Naive thymus-derived CD8-positive, alpha-beta T cell (primary cell): ENCODE results near the gene OST4. TPM values are rescaled to one million over a fixed set of nuclear protein-coding genes. Genes with fewer than 3 reads are reported as not detected.
A peak's percentile ranks its signal among the peaks of the same experiment; 100 is the strongest.

Source experiments
- ATAC-seq, 2 donors: fragments of 150-1000 bp; cut with Tn5 transposase in 1 of 2; sonication (Bioruptor Pico), chemical (Tn5 transposase) in 1 of 2; 1 replicate in 1 of 2; 2 replicates in 1 of 2; pipeline ENCODE4 v1.10.0; 2021; ENCODE audit warnings: mild to moderate bottlenecking in 2 of 2, moderate library complexity in 2 of 2
- POLR2A ChIA-PET: fragments of 350-600 bp; sonication (Branson Sonifier 250); formaldehyde crosslinking; loops from one replicate; lab custom pipeline; 2021; ENCODE audit warnings: antibody characterized with exemption; lab: Charles Lee
- DNase-seq, 10 donors: peaks; one replicate each; pipeline versions ENCODE4 v3.0.0 to v3.0.0-alpha.2; 2020 to 2022
- H3K27ac Mint-ChIP-seq, 10 donors: one replicate each; pipeline ENCODE4 v1.8.0; 2020 to 2022; ENCODE audit warnings: mild to moderate bottlenecking in 10 of 10, mixed read lengths in 10 of 10, moderate library complexity in 4 of 10, inconsistent platforms in 1 of 10
- H3K27me3 Mint-ChIP-seq, 5 donors: one replicate each; pipeline ENCODE4 v1.8.0; 2021 to 2022; ENCODE audit warnings: mixed read lengths in 5 of 5
- H3K36me3 Mint-ChIP-seq, 3 donors: one replicate each; pipeline ENCODE4 v1.8.0; 2020 to 2022; ENCODE audit warnings: mixed read lengths in 3 of 3, mild to moderate bottlenecking in 2 of 3, inconsistent platforms in 1 of 3
- H3K4me1 Mint-ChIP-seq, 4 donors: one replicate each; pipeline ENCODE4 v1.8.0; 2021 to 2022; ENCODE audit warnings: mixed read lengths in 4 of 4
- H3K4me3 Mint-ChIP-seq, 10 donors: one replicate each; pipeline ENCODE4 v1.8.0; 2020 to 2022; ENCODE audit warnings: mild to moderate bottlenecking in 10 of 10, mixed read lengths in 10 of 10, moderate library complexity in 6 of 10, inconsistent platforms in 1 of 10
- H3K9me3 Mint-ChIP-seq, 9 donors: one replicate each; pipeline ENCODE4 v1.8.0; 2020 to 2022; ENCODE audit warnings: mixed read lengths in 9 of 9, mild to moderate bottlenecking in 3 of 9, inconsistent platforms in 1 of 9, moderate library complexity in 1 of 9
- polyA plus RNA-seq, 3 donors: library from polyadenylated mRNA; unstranded; fragments of 300-500 nt; fragmentation: Illumina TruSeq; gene quantifications; one replicate each; pipeline ENCODE4 v1.2.3, GENCODE V29; 2021
- total RNA-seq, 8 experiments: library from RNA in 2 of 8; stranded (reverse) in 2 of 8; gene quantifications; one replicate each; pipeline ENCODE4 v1.2.3 and lab custom pipeline; 2021 to 2026

The OST4 gene
- total and polyA plus RNA-seq, 5 experiments from 2014 or later = 246 to 916 (median 827) TPM

DNA sequence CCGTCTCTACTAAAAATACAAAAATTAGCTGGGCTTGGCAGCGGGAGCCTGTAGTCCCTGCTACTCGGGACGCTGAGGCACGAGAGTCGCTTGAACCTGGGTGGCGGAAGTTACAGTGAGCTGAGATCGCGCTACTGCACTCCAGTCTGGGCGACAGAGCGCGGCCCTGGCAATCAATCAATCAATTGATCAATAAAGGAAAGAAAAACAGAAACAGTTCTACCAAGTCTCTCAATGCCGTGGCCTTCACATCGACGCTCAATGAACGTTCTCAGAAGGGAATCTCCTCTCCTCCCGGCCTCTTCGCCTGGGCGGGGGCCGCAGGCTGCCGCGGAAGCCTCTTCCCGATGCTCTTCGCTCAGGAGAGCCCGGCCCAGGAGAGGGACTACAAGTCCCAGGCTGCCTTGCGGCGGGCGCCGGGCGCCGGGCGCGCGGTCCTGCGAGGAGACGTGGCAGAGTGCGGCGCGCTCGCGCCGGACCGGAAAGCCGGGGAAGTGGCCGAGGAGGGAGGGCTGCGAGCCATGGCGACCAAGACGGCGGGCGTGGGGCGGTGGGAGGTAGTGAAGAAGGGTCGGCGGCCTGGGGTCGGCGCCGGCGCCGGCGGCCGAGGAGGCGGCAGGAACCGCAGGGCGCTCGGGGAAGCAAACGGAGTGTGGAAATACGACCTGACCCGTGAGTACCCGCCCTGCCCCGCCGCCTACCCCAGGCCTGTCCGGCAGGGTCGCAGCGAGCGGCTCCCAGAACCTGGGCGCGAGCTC, 38.8 kb downstream of the OST4 start, which contains the start of gene TMEM214:
Gene TMEM214 (plus strand): TSS at position 471 of the 758 bp plus-strand sequence. CDS start 51 bp downstream, at position 522.
- peak; percentile 94 to 97 for ATAC-seq
- POLR2A ChIA-PET = interaction anchor here (0.6 to 2.6 kb wide), 7 partner anchors 10 to 261 kb away, joined by 3 to 25 read pairs (median 4); partner anchors contain the start of genes AGBL5 and OST4
- H3K9me3 Mint-ChIP-seq = no peaks in the 10 kb centered on the region

GRCh38 chr2:27029051-27029450, 42.4 kb downstream of the OST4 start:
- Mint-ChIP-seq H3K27ac (peak overlapping the region in 1 of 10 donors; percentile 21), H3K9me3 (no peaks in the 10 kb centered on the region), H3K36me3 (peaks cover 0 to 6% (median 0%) of the 10 kb centered on the region in 3 donors), H3K4me1 (peaks cover 11 to 34% (median 30%) of the 10 kb centered on the region in 4 donors), H3K27me3 (no peaks in the 10 kb centered on the region), H3K4me3 (no peak overlapping the region)
- DNase-seq (no peak), ATAC-seq (no peak)
- POLR2A ChIA-PET = no interaction called here

More for the DNA sequence above, 38.8 kb downstream of the OST4 start, which contains the start of gene TMEM214:
- peak; percentile 53 to 86 (median 66) for DNase-seq
- peak within 1 kb of the TSS; percentile 79 to 96 (median 92) for H3K27ac Mint-ChIP-seq
- peak within 1 kb of the TSS; percentile 89 to 95 (median 94) for H3K4me3 Mint-ChIP-seq
- H3K36me3 Mint-ChIP-seq = peaks cover 0 to 30% (median 5%) of the 10 kb centered on the region in 3 donors
- H3K27me3 Mint-ChIP-seq = no peaks in the 10 kb centered on the region
- H3K4me1 Mint-ChIP-seq = peaks cover 15 to 52% (median 43%) of the 10 kb centered on the region in 4 donors

DNA sequence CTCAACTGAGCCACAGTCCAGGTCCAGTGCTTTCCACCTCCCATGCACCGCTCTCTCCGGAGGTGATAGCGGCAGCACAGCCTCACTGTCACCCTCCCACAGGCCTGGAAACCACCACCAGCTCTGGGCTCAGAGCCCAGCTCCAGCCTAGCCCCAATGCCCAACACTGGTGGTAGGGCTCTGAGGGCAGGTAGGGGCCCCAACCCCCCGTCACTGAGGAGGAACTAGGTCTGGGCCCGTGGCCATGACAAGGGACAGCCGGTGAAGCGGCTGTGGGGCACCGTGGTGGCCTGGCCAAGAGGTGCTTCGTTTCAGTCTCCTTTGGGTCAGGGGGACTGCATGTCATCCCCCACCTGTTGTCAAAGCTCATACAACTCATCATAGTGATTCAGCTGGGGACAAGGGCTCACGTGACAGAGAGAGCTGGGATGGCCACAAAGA, 44.2 kb downstream of the OST4 start:
- H3K4me1 Mint-ChIP-seq = peaks cover 2 to 19% (median 17%) of the 10 kb centered on the region in 4 donors
- ATAC-seq (no peak), DNase-seq (no peak)
- peaks cover 0 to 6% (median 0%) of the 10 kb centered on the region in 3 donors for H3K36me3 Mint-ChIP-seq
- H3K27ac Mint-ChIP-seq = no peak overlapping the region
- H3K27me3 Mint-ChIP-seq = no peaks in the 10 kb centered on the region
- POLR2A ChIA-PET = no interaction called here
- peak overlapping the region in 1 of 10 donors; percentile 31 for H3K4me3 Mint-ChIP-seq
- no peaks in the 10 kb centered on the region for H3K9me3 Mint-ChIP-seq

DNA sequence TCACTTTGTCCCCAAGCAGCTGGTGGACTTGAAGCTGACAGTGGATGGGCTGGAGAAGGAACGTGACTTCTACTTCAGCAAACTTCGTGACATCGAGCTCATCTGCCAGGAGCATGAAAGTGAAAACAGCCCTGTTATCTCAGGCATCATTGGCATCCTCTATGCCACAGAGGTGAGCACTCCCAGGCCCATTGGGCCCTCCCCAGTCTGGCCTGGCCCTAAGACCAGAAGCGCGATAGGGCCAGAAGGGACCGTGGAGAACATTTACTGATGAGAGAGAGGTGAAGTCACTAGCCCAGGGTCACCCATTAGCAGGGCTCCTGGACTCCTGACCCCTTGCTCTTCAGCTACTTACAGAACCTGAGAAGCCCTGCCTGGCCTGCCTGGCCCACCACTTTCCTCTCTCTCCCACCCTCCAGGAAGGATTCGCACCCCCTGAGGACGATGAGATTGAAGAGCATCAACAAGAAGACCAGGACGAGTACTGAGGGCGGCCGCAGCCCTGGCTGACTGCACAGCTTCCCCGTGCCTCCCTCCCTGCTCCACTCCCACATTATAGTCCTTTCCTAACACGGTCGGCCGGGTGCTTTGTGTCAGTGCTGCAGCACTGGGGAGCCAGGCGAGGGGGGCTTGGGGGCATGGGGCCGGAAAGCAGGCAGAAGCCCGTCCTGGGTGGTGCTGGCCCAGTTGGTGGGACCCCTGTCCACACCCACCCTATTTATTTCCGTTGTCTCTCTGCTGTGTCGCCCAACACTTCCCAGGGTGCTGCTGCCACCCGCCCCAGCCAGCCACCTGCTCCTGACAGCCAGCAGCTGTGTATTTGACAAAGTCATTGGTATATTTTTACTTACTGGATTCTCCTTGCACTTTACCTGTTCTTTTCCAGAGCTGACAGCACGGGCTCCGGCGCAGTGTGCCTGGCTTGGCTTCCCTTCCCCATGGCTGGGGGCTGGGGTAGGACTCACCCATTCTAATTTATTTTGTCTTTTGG, 45.3 kb downstream of the OST4 start:
- POLR2A ChIA-PET = no interaction called here
- no peak overlapping the region for H3K4me3 Mint-ChIP-seq
- peaks cover 2 to 14% (median 8%) of the 10 kb centered on the region in 4 donors for H3K4me1 Mint-ChIP-seq
- no peaks in the 10 kb centered on the region for H3K9me3 Mint-ChIP-seq
- H3K27ac Mint-ChIP-seq = no peak overlapping the region
- no peaks in the 10 kb centered on the region for H3K27me3 Mint-ChIP-seq
- H3K36me3 Mint-ChIP-seq = peaks cover 0 to 6% (median 0%) of the 10 kb centered on the region in 3 donors
- DNase-seq = no peak
- no peak for ATAC-seq

DNA sequence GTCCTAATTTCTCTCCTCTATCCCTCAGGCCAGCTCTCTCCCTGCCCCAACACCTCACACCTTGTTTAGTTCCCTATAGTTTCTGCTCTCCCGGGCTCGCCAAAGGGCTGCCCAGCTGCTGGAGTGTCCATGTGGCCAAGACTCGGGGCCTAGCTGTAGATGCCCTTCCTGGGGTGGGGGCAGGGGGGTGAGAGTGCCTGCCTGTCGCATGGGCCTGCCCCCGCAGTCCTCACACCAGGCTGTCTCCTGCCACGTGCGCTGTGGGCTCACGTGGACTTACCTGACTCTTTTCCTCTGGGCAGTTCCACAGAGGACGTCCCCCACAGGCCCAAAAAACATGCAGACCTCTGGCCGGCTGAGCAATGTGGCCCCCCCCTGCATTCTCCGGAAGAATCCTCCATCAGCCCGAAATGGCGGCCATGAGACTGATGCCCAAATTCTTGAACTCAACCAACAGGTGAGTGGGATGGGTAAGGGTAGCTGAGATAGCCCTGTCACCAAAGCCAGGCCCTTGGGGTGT, 46.1 kb downstream of the OST4 start:
- Mint-ChIP-seq H3K27me3 (no peaks in the 10 kb centered on the region), H3K27ac (peak overlapping the region in 2 of 10 donors; percentile 11 to 65), H3K9me3 (no peaks in the 10 kb centered on the region), H3K4me1 (peaks cover 1 to 11% (median 3%) of the 10 kb centered on the region in 4 donors), H3K36me3 (peaks cover 0 to 6% (median 0%) of the 10 kb centered on the region in 3 donors), H3K4me3 (no peak overlapping the region)
- no peak for DNase-seq
- ATAC-seq = no peak
- POLR2A ChIA-PET = no interaction called here

GRCh38 chr2:27024812-27025211, 46.6 kb downstream of the OST4 start:
- DNase-seq = no peak
- Mint-ChIP-seq H3K4me3 (no peak overlapping the region), H3K4me1 (peaks cover 0 to 5% (median 1%) of the 10 kb centered on the region in 4 donors), H3K27ac (peak overlapping the region in 2 of 10 donors; percentile 11 to 65), H3K27me3 (no peaks in the 10 kb centered on the region), H3K36me3 (peaks cover 0 to 6% (median 0%) of the 10 kb centered on the region in 3 donors), H3K9me3 (no peaks in the 10 kb centered on the region)
- no peak for ATAC-seq
- POLR2A ChIA-PET = interaction anchor here (2.2 kb wide), 1 partner anchor 26 kb away, joined by 6 read pairs; the partner anchor contains the start of gene AGBL5

DNA sequence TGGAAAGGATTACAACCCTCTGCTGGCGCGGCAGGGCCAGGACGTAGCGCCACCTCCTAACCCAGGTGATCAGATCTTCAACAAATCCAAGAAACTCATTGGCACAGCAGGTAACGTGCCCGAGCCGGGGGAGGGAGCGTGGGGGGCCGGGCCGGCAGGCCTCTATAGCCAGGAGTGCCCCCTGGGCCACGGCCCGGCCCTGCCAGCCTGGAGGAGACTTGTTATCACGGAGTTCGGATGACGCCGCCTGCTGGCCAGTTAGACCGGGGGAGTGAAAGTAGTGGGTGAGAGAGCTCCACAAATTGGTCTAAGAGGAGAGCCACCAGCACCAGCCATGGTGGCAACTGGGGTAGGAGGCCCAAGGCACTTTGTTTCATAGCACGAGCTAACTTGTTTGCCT, 47.3 kb downstream of the OST4 start:
- H3K36me3 Mint-ChIP-seq = peaks cover 0 to 6% (median 0%) of the 10 kb centered on the region in 3 donors
- no peaks in the 10 kb centered on the region for H3K27me3 Mint-ChIP-seq
- no peaks in the 10 kb centered on the region for H3K9me3 Mint-ChIP-seq
- peaks cover 0 to 1% (median 0%) of the 10 kb centered on the region in 4 donors for H3K4me1 Mint-ChIP-seq
- no peak for DNase-seq
- ATAC-seq = no peak
- POLR2A ChIA-PET = interaction anchor here (2.2 kb wide), 1 partner anchor 27 kb away, joined by 6 read pairs; the partner anchor contains the start of gene AGBL5
- peak overlapping the region in 1 of 10 donors; percentile 13 for H3K27ac Mint-ChIP-seq
- no peak overlapping the region for H3K4me3 Mint-ChIP-seq

DNA sequence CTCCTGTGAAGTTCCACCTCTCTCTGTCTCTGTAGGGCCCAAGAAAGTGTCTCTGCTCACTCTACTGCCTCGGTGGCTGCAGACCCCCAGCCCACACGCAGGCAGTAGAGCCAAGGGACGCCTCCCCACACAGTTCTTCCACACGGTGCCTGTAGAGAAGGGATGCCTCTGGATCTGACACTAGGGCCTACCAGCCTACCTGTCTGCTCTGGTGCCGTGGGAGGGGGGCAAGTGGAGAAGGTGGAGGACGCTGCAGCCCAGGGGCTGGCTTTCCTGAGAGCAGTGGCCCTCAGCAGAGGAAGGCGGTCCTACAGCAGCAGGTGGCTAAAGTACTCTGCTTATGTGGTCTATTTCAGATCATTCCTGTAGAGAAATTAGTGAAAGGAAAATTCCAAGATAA, 47.7 kb downstream of the OST4 start:
- no peak for DNase-seq
- H3K27me3 Mint-ChIP-seq = no peaks in the 10 kb centered on the region
- H3K9me3 Mint-ChIP-seq = no peaks in the 10 kb centered on the region
- H3K4me1 Mint-ChIP-seq = no peaks in the 10 kb centered on the region
- H3K36me3 Mint-ChIP-seq = peaks cover 0 to 6% (median 0%) of the 10 kb centered on the region in 3 donors
- no peak overlapping the region for H3K4me3 Mint-ChIP-seq
- POLR2A ChIA-PET = interaction anchor here (2.2 kb wide), 1 partner anchor 27 kb away, joined by 6 read pairs; the partner anchor contains the start of gene AGBL5
- no peak overlapping the region for H3K27ac Mint-ChIP-seq
- ATAC-seq = no peak

DNA sequence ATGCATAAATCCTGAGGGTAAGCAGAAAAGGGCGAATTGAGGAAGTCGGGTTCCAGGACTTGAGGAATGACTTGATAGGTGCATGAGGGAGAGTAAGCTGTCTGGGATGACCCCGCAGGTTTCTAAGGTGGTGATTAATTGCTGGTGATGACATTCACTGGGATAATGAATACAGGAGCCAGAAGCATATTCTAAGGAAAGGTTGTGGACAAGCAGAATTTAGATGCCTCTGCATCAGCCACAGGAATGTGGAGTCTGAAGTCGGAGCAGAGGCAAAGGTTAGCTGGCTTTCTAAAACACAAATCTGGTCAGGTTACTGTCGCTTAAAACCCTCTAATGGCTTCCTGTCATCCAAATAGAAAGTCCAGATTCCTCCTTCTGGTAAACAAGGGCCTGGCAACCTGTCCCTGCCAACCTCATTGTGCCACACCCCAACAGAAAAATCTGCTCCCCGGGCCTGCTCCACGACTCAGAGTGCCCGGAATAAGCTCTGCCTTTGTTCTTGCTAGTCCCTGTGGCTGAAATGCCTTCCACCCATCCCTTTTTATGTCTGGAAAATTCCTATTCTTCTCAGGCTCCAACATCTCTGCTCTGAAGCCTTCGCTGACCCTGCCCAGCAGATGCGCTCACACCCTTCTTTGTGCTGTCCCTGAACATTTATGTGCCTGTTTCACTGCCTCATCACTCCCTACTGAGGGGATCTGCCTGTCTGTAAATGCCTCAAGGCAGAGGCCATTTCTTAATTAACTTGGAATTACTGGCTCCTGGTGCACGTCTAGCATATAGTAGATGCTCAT, 50.0 kb downstream of the OST4 start:
- Mint-ChIP-seq H3K27ac (peak overlapping the region in 1 of 10 donors; percentile 58), H3K27me3 (no peaks in the 10 kb centered on the region), H3K36me3 (peaks cover 0 to 1% (median 0%) of the 10 kb centered on the region in 3 donors), H3K9me3 (no peaks in the 10 kb centered on the region), H3K4me3 (no peak overlapping the region), H3K4me1 (no peaks in the 10 kb centered on the region)
- DNase-seq (no peak), ATAC-seq (no peak)
- POLR2A ChIA-PET = no interaction called here
